GM19372 (cell line): ENCODE data around the gene CYBC1.
A peak's percentile ranks its signal among the peaks of the same experiment; 100 is the strongest.
"Not testable (repeated sequence)": the region's sequence is repeated elsewhere in the genome, so short reads cannot be mapped to it uniquely, and the experiment has no call there.

ENCODE experiments used
- ATAC-seq: cut with Tn5 transposase; IDR thresholded peaks from one replicate; pipeline ENCODE4 v1.9.1; 2021; ENCODE audit warnings: mild to moderate bottlenecking, low read depth, moderate library complexity; ENCODE audit not compliant: unreplicated experiment

CYBC1 gene

GRCh38 chr17:82479602-82480001 is 29.1 kb upstream of the CYBC1 start:
- ATAC-seq, result no peak

DNA sequence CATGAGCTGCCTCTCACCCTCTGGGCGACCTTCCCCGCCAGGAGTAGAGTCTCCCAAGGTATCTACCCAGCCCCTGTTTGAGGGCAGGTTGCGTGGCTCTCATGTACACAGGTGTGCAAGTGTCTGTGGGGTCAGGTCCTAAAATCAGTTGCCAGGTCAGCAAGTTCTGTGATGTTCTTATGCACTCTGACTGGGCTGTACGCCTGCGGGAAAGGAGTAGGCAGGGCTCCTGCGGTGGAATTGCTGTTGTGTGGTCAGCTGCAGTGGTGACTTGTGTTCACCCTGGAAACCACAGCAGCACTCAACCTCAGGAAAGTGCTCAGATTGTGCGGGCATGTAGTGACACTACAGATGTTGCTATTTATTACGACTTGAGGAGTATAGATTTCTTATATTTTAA is 27.4 kb upstream of the CYBC1 start:
- ATAC-seq, result no peak

- no peak for ATAC-seq
These were observed 24.9 kb upstream of the CYBC1 start for GRCh38 chr17:82475458-82475857.

- ATAC-seq, result no peak
These were observed 23.9 kb upstream of the CYBC1 start for GRCh38 chr17:82474223-82475010.

DNA sequence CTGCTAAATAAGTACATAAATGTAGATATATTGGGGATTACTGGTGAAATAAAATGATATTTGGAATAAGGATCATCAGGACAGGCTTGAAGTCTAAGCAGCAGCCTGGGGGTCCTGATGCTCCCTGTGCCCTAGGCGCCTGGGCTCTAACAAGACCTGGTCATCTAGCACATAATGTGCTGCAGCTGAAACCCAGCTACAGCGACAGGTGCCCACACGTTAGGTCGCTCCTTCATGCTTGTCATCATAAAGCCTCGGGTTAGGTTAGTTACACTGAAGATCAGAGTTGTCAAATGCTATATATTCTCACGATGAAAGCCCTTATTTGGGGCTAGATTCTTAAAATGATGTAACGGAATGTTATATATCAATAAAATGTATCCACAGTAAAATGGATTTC is 19.5 kb upstream of the CYBC1 start:
- ATAC-seq, result no peak

DNA sequence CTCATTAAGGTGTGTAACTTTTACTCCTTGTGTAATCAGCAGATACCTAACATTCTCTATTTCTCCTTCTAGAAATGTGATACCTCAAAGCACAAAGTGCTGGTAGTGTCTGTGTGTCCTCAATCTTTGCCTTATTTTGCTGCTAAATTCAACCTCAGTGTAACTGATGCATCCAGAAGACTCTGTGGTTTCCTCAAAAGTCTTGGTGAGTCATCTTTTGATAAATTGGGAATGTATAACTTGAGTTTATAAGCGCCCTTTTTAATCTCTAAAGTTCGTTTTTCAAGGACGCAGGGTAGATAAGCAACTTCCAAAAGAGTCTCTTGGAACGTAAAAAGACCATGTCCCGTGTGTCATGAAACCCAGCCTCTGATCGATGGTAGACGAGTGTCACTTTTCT is 18.1 kb upstream of the CYBC1 start:
- ATAC-seq, result no peak

DNA sequence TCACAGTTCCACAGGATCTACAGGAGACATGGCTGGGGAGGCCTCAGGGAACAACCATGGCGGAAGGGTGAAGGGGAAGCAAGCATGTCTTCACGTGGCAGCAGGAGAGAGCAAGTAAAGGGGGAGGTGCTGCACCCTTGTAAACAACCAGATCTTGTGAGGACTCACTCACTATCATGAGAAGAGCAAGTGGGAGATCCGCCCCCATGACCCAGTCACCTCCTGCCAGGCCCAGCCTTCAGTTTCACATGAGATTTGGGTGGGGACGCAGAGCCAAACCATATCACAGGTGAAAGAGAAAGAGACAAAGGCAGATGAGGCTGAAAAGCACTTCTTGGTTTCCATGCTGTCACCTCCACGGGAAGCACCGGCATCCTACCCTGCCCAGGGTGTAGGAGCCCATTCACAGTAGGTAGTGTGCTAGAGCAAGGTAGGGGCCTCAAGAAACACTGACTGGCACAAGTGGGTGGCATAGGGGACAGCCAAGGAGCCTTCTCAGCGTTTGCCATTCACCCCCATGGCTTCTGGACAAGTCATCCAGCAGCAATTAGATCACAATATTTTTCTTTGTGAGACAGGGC is 14.6 kb upstream of the CYBC1 start:
- ATAC-seq, result no peak

DNA sequence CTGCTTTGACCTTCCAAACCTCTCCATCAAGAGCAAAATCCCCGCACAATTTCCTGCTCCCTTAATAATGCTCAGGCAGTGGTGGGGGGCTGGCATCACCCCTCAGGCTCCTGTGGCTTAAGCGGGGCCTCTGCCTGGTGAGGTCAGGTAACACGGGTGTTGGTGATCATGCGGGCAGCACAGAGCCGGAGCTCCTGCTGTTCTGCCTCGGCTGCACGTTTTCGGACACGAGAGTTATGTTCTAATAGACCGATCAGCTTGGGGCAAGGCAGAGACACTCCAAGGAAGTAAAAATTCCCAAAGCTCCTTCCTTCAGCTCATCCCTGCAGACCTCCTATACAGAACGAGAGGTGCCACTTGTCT is 14.0 kb upstream of the CYBC1 start:
- ATAC-seq, result no peak

DNA sequence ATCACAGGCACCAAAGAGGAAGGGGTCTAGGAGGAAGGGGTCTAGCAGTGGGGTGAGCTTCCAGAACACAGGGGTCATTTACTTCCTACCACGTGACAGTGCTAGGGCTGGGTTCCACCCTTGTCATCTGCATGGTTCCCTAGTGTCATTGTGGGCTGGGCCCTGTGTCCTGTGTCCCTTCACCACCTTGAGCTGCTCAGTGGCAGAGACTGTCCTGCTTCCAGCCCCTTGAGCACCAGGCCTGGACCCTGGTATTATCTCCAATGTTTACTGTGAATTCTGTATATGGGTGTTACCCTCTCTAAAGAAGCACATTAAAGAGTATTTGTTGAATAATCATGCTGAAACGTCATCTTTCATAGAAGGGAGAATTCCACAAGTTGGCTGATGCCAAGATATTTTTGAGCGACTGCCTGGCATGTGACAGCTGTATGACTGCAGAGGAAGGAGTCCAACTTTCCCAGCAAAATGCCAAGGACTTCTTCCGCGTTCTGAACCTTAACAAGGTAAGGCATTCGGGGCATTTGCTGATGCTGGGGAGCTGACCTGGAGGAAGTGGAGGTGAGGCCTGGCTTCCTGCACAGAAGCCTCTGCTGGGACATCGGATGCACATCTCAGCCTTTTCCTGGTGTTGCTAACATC is 13.5 kb upstream of the CYBC1 start:
- no peak for ATAC-seq

DNA sequence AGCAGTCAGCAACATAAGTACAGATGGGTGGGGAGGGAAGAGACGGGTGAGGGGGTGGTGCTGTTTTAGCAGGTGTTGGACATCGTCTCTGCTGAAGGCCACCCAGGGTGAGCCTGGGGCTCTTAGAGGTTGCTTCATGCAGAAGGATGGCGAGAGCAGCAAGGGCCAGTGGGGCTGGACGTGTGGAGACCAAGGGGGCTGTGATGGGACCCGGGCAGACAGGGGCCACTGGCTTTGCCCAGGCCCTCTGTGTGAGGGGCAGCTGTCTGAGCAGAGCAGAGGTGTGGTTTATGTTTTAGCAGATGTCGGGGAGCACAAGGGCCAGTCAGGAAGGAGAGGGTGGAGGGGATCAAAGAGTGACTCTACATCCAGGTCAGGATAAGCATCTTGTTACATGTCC is 12.8 kb upstream of the CYBC1 start:
- no peak for ATAC-seq

GRCh38 chr17:82461827-82462524 is 11.4 kb upstream of the CYBC1 start:
- ATAC-seq, result no peak

- ATAC-seq, result not testable (repeated sequence)
These were observed 9.4 kb upstream of the CYBC1 start for GRCh38 chr17:82459936-82460335.

DNA sequence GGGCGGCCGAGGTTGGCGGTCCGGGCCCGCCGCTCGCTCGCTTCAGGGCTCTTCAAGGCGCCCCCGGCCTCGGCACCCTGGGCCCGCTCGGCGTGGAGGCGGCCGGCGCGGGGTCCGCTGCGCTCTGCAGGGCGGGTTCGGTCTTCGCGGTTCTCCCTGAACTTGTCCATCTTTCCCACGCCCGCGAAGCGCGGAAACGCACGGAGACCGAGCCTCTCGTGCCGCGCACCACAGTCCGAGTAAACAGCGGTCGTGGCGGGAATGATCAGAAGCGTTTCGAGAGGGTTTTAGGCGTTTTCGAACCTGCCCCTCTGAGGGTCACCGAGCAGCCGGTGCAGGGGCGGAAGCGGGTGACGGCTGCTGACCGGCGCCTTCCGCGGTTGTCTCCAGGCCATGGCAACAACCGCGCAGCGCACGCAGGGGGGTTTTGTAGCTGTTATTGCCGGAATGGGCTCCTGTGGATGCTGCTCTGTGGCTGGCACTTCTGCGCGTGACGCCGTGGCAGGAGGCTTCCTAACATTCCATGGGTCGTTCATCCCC is 8.4 kb upstream of the CYBC1 start:
- ATAC-seq, result no peak

DNA sequence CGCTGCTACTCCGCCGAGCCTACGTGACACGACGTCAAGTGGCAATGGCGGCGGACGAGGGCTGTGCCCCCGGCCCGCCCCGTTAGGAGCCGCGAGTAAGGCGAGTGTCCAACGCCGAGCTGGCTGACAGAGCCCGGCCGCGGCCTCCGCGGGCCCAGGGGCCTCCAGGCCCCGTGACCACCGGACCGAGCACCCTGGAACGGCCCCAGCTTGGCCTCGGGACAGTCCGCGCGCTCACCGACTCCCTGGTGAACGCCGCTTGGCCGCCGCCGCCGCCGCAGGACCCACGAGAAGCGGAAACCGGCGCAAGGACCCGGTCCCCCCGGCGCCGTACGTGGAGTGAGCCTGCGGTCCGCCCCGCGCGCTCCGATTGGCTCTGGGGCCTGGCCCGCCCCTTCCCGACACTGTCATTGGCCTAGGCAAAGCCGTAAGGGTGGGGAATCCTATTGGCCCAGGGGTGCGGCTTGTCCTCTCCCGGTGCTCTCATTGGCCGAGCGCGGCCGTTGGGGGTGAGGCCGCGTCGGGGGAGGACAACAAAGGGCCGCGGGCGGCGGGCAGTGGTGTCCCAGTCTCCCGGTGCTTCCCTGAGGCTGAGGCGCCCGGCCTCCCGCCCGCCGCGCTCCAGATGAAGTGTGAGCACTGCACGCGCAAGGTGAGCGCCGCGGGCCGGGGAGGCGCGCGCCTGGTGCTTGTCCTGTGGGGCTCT is 7.8 kb upstream of the CYBC1 start, which contains the start of gene NARF:
Gene NARF (plus strand): TSS at position 563 of the 706 bp plus-strand sequence. CDS start 63 bp downstream, at position 626.
- ATAC-seq, result peak; percentile 89

DNA sequence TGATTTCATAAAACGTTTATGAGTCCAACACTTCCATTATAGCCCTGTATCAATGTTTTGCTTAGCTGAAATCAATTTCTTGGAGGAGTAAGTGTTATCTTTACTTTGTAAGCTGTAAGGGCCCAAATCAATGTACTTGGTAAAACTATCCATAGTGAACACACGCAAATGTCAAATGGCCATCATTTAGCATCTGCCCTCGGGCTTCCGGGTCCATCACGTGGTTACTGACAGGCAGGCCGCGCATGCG is 7.3 kb upstream of the CYBC1 start:
- ATAC-seq, result no peak

DNA sequence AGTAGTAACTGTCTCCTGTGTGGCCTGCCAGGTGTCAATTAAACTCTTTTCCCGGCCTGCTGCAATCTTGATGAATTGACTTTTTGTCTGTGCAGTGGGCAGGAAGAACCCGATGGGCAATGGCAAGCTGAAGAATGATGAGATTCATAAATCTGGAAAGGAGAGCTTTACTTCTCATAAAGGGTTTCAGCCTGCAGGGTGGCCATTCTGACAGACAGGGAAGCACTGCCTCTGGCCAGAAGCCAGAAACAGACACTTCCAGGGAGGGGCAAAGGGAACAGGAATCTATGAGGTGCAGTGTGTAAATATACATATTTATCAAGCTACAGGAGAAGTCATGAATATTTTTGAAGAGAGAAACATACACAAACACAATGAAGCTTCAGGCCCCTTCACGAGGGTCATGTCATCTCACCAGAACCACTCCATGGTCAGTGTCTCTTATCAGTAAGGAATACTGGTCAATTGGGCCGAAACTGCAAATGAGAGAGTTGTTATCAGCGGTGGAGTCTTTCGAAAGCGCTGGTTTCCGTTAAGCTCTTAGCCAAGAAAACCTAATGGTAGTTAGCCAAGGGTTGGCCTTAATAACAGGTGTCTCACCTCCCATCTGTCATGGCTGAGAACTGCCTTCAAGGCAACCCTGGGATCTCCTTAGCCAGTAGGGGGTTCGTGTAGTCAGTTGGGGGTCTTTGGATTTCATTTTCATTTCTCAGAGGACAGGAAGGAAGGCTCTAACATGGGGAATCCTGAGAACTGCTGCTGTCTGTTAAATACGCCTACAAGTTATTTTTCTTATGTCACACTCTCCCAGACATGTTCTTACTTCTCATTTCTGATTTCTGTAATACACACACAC is 6.7 kb upstream of the CYBC1 start:
- no peak for ATAC-seq

- ATAC-seq, result not testable (repeated sequence)
These were observed 3.2 kb upstream of the CYBC1 start for GRCh38 chr17:82453706-82454105.

GRCh38 chr17:82453151-82453550 is 2.6 kb upstream of the CYBC1 start:
- not testable (repeated sequence) for ATAC-seq

DNA sequence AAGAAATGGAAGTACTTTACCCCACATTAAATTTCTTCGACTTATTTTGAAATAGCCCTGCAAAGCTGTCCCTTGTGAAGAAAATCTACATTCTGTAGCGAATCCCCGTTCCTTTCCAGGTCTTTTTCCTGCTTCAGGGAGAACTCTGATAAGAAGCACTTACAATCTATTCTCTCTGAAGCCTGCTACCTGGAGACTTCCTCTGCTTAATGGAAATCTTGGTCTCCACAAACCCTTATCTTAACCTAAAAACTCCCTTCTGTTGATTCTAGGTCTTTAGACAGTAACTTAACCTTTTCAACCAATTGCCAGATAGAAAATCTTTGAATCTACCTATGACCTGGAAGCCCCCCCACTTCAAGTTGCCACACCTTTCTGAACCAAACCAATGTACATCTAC is 1.6 kb upstream of the CYBC1 start:
- no peak for ATAC-seq

DNA sequence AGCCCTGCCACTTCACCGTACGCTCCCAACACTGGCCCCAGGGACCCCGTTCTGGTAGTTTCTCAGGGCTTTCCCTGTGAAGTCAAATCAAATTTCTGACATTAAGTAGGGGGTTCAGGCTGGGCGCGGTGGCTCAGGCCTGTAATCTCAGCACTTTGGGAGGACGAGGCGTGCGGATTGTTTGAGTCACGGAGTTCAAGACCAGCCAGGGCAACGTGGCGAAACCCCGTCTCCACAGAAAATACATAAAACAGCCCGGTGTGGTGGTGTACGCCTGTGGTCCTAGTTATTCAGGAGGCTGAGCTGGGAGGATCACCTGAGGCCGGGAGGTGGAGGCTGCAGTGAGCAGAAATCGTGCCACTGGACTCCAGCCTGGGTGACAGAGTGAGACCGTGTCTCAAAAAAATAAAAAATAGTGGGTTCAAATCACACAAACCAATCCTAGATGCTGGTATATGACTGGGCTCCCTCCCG is 632 bp downstream of the CYBC1 start:
- no peak for ATAC-seq
